ENCODE measurements around the gene DYNAP.

DYNAP gene, protein sequence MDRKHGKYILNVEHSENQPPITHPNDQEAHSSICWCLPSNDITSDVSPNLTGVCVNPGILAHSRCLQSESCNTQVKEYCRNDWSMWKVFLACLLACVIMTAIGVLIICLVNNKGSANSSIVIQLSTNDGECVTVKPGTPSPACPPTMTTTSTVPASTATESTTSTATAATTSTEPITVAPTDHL

DNA sequence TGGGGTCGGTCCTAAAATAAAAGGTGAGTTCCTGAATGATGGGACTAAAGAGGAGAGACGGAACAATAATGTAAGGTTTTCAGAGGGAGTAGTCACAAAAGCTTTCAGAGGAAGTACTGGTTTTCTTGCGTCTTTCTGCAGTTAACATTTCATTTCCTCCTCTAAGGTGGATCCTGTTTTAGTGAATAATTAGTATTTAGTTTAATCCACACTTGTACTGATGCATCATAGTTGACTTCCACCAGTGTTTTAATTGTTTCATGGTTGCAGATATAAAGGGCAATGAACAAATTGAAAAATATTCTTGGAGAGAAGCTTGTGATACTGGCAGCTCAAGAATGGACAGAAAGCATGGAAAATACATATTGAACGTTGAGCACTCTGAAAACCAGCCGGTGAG lies at the start of gene DYNAP:
TSS of gene DYNAP (plus strand) at position 301 of the 400 bp plus-strand sequence. CDS start at position 339, 38 bp downstream.
- DNase-seq (ENCODE audit: low spot score): no peak

DNA sequence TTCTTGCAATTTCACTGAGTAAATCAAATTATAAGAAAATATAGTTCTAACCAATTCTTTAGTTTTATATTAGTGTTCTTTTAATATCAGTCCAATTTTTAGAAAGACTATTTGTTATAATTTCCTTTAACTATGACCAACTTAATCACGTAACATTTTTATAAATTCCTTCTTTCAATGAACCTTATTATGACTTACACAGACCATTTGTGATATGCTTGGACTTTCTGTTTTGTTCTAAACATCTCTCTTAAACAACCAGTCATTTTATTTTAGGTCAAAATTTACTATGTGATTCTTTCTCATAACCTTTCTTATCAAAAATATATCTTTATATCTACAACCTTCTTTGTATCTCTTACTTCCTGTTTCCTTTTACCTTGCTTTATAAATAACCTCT lies 39.5 kb upstream of the DYNAP start:
- no peak for DNase-seq (ENCODE audit: low spot score)

DNA sequence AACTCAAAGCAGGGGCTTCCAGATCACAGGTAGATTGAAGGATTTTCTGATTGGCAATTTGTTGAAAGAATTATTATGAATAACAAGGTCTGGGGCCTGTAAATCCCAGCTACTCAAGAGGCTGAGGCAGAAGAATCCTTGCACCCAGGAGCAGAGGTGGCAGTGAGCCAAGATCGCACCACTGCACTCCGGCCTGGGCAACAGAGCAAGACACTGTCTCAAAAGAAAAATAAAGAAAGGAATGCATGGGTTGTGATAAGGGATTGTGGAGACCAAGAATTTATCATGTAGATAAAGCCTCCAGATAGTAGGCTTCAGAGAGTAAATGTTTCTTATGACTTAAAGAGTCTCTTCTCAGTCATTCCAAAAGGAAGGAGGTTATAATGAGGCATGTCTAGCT lies 35.8 kb upstream of the DYNAP start:
- no peak for DNase-seq (ENCODE audit: low spot score)

DNA sequence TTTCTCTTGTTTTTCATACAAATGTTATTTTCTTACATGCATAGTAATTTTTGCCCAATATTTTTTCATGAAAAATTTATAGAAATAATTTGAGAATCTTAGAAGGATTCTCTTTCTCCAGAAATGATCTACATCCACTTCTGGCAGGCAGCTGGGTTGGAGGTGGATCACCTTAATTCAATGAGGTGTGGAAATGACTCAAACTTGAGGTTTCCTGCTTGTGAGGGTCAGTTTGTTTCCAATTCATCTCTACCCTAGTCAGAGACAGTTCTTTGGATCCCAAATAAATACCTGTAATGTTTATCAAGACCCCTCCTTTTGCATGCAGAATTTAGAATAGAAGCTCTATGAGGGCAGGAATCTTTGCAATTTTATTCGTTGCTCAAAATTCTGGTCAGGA lies 35.0 kb upstream of the DYNAP start:
- DNase-seq (ENCODE audit: low spot score): no peak

DNA sequence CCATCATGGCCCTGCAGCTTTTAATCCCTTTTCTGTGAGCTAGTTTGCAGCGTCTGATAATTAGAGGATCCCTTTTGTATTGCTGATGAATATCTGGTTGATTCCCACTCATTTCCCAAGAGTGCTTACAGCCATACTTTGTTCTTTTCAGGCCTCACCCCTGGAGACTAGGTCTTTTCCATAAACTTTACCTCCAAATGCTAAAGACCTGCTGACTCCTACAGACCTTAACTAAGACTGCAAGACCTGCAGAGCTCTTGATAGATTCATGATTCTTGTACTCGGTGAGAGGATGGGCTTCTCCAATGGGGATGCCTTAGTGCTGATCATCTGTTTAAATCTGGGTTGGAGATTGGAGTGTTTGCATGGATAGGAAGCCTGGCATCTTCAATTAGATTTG lies 33.1 kb upstream of the DYNAP start:
- no peak for DNase-seq (ENCODE audit: low spot score)

DNA sequence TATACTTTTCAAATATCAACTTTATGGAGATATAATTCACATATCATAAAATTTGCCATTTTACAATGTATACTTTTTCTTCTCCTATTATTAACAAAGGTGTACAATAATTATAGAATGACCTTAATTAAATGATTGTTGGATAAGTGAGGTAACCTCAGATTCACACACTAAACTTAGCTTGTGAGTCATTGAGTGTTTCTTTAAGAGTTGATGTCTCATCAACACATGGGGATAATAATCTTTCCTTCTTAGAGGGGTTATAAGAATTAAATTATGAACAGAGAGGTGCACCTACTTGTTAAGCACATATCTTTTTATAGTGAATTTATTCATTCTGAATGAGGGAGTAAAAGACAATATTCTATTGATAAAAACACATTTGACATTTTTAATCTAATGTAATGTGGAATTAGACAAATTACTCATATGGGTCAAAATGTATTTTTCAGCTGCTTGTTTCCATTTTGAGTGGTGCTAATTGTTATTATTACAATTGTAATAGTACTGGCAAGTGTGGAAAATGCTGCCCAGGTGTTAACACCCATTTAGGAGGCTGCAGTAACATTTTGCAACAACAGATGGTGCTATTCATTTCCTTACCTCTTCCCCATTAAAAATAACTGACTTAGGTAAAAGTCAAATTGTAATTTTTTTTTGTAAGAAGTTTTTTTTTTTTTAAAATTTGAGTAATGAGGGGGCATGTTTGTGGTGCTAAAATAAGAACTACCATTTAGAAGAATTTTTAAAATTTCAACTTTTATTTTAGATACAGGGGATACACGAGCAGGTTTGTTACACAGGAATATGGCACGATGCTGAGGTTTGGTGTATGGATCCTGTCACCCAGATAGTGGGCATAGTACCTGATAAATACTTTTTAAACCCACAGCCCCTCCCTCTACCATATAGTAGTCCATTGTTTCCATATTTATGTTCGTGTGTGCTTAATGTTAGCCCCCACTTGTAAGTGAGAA lies 32.1 kb upstream of the DYNAP start:
- peak; percentile 16 for DNase-seq (ENCODE audit: low spot score)

DNA sequence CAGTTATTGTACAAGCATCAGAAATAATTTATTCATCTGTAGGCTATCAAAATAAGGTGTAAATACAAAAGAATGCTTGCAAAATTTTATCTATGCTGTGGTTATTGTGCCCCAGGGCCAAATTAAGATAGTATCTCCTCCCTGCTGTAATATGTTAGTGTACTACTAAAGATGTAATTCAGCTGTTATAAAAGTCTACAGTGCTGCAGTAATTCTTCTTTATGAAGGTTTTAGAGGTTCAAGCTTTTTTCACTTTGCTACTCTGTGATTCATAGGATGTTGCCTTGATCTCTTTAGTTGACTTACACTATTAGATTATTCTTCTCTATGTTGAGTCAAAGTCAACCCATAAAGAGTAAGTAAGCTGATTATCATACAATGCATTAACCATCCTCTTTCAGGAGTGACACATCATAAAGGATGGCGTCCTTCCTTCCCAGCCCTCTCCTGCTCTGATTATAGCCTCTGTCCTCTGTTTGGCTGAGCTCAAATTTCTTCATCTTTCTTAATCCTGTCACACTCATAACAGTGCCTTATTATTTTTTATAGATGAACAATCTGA lies 29.3 kb upstream of the DYNAP start:
- DNase-seq (ENCODE audit: low spot score): no peak

DNA sequence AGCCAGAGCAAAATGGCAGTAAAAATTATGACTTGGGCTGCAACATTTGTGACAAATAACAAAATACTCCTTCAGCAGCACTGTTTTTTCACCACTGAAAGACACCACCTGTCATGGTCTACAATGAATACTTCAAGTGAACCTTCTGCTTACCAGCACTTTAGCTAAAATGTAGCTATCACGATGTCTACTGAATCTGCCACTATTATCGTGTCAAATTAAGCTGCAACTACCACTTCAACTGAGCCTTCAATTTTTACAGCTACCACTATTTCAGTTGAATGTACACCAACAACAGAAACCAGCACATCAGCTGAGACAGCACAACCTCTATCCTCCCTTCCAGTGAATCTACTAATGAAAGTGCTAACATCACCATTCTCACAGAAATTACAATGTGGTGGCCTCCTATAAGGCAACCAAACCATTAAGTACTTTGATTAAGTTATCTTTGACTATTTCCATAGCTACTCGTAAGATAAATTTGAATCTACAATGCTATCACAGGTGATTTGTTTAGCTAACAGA lies 10.8 kb upstream of the DYNAP start:
- DNase-seq (ENCODE audit: low spot score): no peak

DNA sequence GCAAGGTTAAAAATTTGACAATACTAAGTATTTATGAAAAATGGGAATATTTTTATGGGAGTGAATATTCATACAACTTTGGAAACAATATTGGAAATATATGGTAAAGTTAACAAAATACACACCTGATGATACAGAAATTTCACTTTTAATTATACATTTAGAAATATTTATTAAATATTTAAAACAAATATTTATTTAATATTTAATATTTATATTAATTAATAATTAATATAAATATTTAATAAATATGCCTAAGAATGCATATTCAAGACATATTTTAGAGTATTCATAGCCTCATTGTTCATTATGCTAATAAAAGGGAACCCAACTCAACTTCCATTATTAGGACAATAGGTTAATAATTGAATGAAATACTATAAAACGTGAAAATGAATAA lies 7.0 kb upstream of the DYNAP start:
- no peak for DNase-seq (ENCODE audit: low spot score)

DNA sequence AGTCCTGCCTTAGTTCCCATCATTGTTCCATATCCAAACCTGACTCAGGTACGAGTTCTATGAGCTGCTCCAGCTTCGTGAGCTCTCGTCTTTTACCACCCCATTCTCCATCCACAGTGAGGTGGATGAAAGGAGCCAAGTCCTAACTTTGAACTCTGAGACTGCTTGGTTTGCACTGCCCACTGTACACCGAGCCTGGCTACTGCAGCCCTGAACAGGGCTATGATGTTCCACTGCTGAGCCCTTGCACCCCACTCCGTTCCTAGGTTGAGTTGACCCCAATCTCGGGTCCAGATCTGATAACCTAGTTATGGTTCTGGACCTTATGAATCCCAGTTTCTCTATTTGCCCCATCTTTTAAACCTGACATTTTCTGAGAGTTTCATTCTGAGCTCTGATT lies 5.3 kb upstream of the DYNAP start:
- no peak for DNase-seq (ENCODE audit: low spot score)

DNA sequence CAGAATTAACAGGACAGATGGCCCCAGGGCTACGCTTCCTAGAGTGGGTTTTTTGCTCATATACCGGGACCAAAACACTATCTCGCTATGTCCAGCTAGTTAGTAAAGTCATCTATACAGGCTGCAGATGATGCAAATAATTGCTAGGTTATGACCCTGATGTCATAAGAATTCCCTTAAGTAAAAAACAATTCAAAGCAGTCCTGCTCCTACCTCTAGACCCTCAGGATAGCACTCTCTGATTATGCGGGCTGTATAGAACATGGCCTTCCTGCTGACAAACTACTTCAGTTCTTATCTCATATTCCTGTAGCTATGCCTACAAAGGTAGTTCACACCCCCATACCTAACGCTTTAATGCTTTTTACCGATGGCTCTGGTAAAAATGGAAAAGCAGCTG lies 13.2 kb downstream of the DYNAP start:
- no peak for DNase-seq (ENCODE audit: low spot score)

DNA sequence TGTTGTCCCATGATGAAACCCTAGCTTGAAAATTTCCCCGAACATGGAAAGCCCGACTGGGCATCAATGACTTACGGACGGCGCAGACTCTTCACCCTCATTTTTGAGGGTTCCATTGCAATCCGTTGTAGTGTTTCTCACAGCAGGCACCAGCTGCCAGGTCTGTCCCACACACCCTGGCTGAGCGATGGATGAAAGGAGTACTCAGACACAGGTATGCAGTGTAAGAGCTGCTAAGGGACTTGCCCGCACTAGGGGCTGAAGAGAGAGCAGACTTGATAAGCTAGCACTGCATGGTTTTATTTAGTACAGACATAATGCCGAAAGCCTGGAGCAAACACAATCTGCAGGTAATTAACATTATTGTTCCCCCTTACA lies 15.8 kb downstream of the DYNAP start:
- DNase-seq (ENCODE audit: low spot score): no peak

DNA sequence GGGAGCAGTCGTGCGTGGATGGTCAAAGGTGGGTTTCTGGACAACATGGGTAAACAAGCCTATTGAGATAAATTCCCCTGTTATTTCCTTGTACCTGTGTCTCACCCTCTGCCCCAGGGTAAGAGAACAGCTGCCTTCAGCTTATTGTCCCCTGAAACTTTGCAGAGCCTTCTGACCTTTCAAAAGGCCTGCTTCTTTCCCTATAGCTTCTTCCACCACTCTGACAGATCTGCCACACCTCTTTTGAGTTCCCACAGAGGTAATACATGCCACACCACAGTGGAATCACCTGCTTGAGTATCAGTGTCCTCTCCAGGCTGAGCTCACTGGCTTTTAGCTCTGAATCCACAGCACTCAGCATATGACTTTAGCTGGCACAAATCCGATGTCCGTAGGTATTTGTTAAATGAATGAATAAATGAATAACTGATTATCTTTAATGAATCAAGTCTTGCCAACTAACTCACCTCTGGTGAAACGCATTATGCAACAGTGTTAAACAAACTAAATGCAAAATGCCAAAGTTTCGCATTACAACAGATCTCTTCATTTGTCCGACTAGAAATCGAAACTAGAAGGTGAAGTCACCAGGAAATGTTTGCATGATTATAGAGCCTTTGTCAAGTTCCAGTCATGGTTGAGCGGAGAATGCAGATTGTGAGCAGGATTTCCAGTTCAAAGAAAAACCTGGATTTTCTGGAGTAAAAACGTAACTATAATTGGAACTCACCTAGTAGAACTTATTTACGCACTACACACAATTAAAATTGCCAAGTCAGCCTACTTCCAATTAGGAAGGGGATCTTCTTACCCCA lies 16.4 kb downstream of the DYNAP start:
- no peak for DNase-seq (ENCODE audit: low spot score)

DNA sequence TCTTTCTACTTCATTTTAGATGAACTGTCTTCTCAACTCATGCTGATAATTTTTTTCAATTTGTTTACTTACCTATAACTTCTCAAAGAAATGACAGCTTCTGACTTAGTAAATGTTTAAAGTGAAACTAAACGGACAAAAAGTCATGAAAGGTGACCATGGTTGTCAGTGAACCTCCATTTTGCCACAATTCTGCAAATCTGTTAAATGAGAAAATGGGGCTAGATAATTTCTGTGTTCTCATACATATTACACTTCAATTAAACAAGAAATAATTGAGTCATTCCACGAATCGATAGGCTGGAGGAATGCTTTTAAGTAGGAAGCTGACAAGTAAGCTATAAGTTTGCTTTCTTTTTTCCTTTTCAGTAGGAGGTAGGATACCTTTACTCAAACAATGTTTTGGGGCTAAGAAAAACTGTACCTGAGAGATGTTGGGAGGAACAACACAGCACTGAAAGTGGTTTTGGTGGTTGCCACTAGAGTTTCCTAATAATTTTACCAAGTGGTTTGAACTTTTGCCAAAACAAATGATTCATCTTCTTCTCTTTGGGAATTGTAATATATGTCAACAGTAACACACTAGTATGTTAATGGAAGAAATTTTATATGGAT lies 17.1 kb downstream of the DYNAP start:
- DNase-seq (ENCODE audit: low spot score): no peak

DNA sequence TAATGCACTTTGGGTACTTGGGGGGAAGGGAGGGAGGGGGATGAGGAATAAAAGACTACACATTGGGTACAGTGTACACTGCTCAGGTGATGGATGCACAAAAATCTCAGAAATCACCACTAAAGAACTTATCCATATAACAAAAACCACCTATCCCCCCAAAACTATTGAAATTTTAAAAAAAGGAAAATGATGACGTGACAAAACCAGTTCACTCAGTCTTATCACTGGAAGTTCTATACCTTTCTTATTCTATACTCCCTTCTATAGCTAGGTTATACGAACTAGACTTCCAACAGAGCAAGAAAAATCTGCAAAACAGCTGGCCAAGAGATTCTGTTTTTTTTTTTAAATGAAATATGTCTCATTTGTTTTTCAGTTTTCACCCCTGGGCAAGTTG lies 20.8 kb downstream of the DYNAP start:
- DNase-seq (ENCODE audit: low spot score): no peak

DNA sequence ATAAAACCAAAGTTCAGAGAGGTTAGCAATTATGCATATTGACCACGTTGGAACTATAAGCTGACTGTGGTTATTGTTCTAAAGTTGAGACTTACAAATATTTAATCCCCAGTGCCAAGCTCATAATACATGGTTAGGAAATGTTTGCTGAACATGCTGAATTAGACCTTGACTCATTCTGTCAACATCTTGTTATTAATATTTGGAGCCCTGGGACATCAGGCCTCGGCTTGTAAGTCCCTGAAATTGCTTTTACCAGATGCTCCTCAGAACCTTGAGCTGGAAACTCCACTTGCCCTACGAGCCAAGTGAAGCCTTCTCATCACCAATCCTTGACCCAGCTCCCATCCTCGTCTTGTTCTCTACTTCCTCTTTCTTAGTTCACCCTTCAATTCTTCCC lies 21.2 kb downstream of the DYNAP start:
- no peak for DNase-seq (ENCODE audit: low spot score)

DNA sequence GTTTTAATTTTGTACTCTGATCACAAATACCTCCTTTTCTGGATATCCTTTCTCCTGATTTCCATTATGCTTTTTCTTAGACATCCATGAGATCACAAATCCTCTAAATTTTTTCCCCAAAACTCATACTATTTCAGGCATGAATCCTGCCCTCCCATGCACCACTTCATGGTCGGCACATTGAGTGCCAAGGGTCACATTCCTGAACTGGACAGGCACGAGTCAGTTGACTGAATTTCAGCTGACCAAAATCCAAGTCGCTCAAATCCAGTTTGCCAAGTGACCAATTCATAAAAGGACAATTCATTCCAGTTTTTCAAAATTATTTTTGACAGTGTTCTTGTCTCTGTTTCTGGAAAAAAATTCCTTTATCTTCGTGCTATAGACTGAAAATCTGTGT lies 22.1 kb downstream of the DYNAP start:
- no peak for DNase-seq (ENCODE audit: low spot score)

DNA sequence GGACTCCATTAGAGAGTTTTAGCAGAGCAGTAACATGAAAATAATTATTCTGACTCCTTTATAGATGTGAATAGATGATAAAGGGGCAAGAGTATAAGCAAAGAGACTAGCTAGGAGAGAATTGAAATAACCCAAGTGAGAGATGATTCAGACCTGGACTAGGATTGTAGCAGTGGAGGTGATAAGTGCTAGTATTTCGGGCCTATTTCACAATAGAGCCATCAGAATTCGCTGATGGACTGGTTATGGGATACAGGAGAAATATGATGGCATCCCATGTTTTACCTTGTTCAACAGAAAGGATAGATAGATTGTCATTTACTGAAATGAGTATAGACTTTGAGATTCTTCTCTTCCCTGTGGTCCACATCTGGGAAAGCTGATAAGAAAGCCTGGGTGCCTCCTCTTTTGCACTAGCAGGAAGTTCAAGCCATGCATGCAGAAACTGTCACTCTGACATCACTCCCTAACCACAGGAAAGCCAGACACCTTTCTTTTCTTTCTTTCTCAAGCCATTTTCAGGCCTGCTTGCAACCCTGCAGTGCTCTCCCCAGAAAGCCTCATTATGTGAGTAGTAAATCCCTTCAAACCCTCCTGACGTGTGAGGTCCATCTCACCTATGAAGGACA lies 25.3 kb downstream of the DYNAP start:
- DNase-seq (ENCODE audit: low spot score): no peak

DNA sequence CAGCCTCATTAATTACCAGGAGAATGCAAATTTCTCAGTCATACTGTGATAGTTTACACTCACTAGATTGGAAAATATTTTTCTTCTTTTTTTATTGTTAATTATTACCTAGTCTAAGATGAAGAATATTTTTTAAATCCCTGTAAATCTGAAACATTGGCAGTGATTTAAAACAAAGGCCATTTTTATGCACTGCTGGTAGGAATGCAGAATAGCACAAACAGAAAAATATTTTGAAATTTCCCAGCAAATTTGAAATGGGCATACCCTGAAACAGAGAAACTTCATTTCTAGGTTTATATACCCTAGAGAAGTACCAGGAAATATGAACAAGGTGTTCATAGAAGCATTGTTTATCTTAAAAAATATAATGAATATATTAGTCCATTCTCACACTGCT lies 31.0 kb downstream of the DYNAP start:
- no peak for DNase-seq (ENCODE audit: low spot score)

DNA sequence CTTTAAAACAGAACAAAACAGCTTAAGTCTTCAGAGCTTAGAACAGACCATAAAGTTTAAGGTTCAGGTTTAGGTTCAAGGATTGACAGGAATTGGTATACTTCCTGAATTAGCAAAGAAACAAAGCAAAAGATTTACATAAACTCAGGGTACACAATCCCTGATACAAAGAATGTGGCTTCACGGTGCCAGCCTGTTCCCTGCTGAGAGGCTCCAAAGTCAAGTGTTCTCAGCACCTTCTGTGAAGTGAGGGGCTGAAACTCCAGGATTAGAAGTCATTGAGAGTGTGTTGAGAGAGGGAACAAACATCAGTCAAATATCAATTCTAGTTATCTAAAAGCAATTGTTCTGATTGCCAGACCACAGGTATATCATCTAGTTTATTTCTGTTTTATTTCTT lies 35.7 kb downstream of the DYNAP start:
- DNase-seq (ENCODE audit: low spot score): no peak

DNA sequence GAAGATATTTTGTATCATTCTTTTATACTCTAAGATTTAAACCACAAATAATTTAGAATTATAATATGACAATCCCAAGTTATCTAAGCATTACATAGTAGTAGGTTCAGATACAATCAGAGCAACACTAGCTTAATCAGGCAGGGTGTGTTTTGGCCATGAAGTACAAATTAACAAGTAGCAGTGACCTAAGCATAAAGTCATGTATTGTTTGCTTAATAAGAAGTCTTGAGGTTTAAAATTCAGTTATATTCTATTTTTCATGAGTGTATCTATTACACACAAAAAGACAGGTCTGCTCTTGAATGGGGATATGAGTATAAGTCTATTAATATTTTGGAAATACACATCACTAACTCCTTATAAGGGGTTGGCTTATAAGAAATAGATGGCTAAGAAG lies 39.9 kb downstream of the DYNAP start:
- DNase-seq (ENCODE audit: low spot score): no peak
